HUES64 (cell line): Measurements from ENCODE around the gene IGFL2.
A peak's percentile ranks its signal among the peaks of the same experiment; 100 is the strongest.
"Not testable (repeated sequence)": the region's sequence is repeated elsewhere in the genome, so short reads cannot be mapped to it uniquely, and the experiment has no call there.

Experiments
- H3K27ac ChIP-seq: 2 replicates; pipeline ENCODE4 v1.7.0; 2013; ENCODE audit warnings: low read depth, low read length, inconsistent platforms
- H3K27me3 ChIP-seq: 2 replicates; pipeline ENCODE4 v1.6.1; 2013; ENCODE audit warnings: mild to moderate bottlenecking, low read length; ENCODE audit not compliant: insufficient read depth
- H3K36me3 ChIP-seq: 2 replicates; pipeline ENCODE4 v1.6.1; 2013; ENCODE audit warnings: mild to moderate bottlenecking, low read length; ENCODE audit not compliant: insufficient read depth
- H3K4me1 ChIP-seq: 2 replicates; pipeline ENCODE4 v1.6.1; 2013; ENCODE audit warnings: mild to moderate bottlenecking, low read length, moderate library complexity; ENCODE audit not compliant: insufficient read depth
- H3K4me3 ChIP-seq: 2 replicates; pipeline ENCODE4 v1.5.1; 2013; ENCODE audit warnings: mild to moderate bottlenecking, low read length, moderate library complexity
- H3K9ac ChIP-seq: 2 replicates; pipeline ENCODE4 v1.6.1; 2013; ENCODE audit warnings: mild to moderate bottlenecking, low read depth, low read length
- H3K9me3 ChIP-seq: 2 replicates; pipeline ENCODE4 v1.6.1; 2013; ENCODE audit warnings: low read depth, low read length; ENCODE audit not compliant: insufficient read depth
- WGBS: fragments of 150-250, 120-280 bp; methylation state at CpG from one replicate; pipeline ENCODE4 v1.1.7; 2013; ENCODE audit warnings: missing lambda C conversion rate; 5-methylcytosine and 5-hydroxymethylcytosine counted together

IGFL2 gene

DNA sequence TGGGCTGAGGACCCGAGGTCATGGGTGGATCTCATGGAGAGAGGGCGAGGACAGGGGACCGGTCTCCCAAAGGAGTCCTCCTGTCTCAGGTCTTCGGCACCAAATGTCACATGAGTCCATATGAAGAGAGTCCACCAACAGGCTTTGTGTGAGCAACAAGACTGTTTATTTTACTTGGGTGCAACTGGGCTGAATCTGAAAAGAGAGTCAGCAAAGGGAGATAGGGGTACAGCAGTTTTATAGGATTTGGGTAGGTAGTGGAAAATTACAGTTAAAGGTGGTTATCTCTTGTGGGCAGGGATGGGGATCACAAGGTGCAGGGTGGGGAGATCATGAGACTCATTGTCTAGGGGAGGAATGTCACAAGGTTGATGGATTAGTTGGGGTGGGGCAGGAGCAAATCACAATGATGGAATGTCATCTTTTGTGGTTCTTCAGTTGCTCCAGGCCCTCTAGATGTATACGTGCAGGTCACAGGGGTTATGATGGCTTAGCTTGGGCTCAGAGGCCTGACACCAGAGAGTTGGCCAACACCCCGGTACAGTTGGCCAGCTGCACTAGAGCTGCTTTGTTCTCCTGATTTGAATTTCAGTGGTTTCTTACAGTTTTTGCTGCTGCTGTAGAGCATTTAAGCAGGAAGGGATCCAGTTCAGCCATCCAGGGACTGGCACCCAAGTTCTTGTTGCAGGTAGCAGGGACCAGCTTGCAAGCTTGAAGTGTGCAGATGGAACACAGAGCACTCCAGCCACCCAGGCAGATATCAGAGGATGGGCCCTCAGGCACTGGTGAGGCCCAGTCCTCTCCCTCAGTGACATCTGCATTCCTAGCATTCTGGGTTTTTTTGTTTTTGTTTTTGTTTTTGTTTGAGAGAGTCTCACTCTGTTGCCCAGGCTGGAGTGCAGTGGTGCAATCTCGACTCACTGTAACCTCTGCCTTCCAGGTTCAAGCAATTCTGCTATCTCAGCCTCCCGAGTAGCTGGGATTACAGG lies 55.1 kb downstream of the IGFL2 start:
- WGBS: 93% methylated on average over 8 of the region's 8 CpGs
- Histone ChIP-seq H3K36me3 (no peaks in the 10 kb centered on the region), H3K27ac (no peak overlapping the region), H3K27me3 (no peaks in the 10 kb centered on the region), H3K9ac (no peak overlapping the region), H3K9me3 (peaks cover 2% of the 10 kb centered on the region), H3K4me1 (no peaks in the 10 kb centered on the region), H3K4me3 (no peak overlapping the region)

DNA sequence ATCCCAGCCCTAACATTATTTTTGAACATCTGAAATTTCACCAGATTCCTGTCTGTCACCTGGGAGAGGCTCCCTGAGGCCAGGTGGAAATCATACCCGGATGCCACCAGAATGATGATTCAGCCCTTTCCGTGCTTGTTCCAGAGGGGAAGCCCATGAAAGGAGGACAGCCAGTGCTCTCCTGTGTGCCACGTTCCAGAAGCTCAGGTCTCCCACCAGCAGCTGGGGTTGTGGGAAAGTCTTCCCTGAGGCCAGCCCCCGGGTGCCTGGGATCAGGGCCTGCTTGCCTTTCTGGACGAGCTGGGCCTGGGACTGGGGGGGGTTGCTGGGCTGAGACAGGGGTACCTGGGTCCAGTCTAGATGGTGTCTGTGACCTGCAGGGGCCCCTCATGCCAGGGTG lies 56.0 kb downstream of the IGFL2 start:
- WGBS: 91% methylated on average over 5 of the region's 5 CpGs
- no peaks in the 10 kb centered on the region for H3K4me1 ChIP-seq
- H3K27me3 ChIP-seq: no peaks in the 10 kb centered on the region
- H3K9me3 ChIP-seq: peaks cover 2% of the 10 kb centered on the region
- no peaks in the 10 kb centered on the region for H3K36me3 ChIP-seq
- no peak overlapping the region for H3K27ac ChIP-seq
- H3K4me3 ChIP-seq: no peak overlapping the region
- H3K9ac ChIP-seq: no peak overlapping the region

- Histone ChIP-seq H3K27ac (no peak overlapping the region), H3K9ac (no peak overlapping the region), H3K9me3 (peaks cover 2% of the 10 kb centered on the region), H3K36me3 (no peaks in the 10 kb centered on the region), H3K4me1 (no peaks in the 10 kb centered on the region), H3K4me3 (no peak overlapping the region), H3K27me3 (no peaks in the 10 kb centered on the region)
- 87% methylated on average over 6 of the region's 6 CpGs for WGBS
Observed at GRCh38 chr19:46205183-46205984, 57.3 kb downstream of the IGFL2 start.

- no peak overlapping the region for H3K27ac ChIP-seq
- peaks cover 2% of the 10 kb centered on the region for H3K9me3 ChIP-seq
- H3K4me3 ChIP-seq: no peak overlapping the region
- WGBS: 91% methylated on average over 5 of the region's 5 CpGs
- peaks cover 3% of the 10 kb centered on the region; the same call in 1 of the 2 replicates for H3K4me1 ChIP-seq
- H3K9ac ChIP-seq: no peak overlapping the region
- H3K27me3 ChIP-seq: no peaks in the 10 kb centered on the region
- no peaks in the 10 kb centered on the region for H3K36me3 ChIP-seq
Observed at GRCh38 chr19:46206176-46206575, 58.1 kb downstream of the IGFL2 start.

DNA sequence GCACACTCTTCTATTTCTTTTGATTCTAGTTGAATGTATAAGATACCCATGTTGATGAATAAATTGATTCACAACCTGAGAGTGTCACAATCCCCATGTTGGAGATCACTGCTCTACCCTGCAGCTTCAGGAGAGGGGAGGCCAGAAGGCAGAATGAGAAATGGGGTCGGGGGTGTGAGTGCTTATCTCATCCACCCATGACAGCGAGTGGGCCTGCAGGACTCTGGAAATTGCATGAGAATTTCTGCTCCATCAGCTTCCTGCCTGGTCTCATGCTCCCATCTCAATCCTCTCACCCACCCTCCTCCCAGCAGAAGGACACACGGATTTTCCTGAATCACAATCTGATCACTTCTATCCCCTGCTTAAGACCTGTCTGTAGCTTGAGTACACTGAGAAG lies 58.6 kb downstream of the IGFL2 start:
- no peaks in the 10 kb centered on the region for H3K27me3 ChIP-seq
- H3K9ac ChIP-seq: no peak overlapping the region
- H3K4me3 ChIP-seq: no peak overlapping the region
- no peaks in the 10 kb centered on the region for H3K36me3 ChIP-seq
- no peak overlapping the region for H3K27ac ChIP-seq
- peaks cover 2% of the 10 kb centered on the region for H3K9me3 ChIP-seq
- H3K4me1 ChIP-seq: peaks cover 8% of the 10 kb centered on the region; the same call in 1 of the 2 replicates
- 88% methylated on average over 3 of the region's 3 CpGs for WGBS

DNA sequence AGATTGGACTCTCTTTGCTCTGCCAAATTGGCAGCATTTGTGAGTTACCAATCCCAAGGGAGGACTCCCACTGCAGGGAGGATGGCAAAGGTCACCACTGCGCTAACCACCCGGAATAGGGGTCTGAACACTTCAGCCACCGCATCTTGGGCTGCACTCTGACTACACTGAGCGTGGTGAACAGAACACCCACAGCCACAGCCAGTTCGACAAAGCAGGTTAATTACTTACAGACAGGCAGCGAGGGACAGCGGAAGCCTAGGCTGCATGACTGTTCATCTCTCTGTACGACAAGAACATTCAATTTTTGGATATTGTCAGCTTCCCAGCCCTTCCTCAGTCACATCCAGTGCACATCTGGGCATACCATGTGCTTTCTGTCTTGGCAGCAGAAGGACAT lies 59.8 kb downstream of the IGFL2 start:
- WGBS: 92% methylated on average over 4 of the region's 8 CpGs
- not testable (repeated sequence) for H3K36me3 ChIP-seq, H3K4me3 ChIP-seq, H3K9ac ChIP-seq, H3K27me3 ChIP-seq, H3K27ac ChIP-seq, H3K9me3 ChIP-seq
- peaks cover 16% of the 10 kb centered on the region; the same call in 1 of the 2 replicates for H3K4me1 ChIP-seq

GRCh38 chr19:46209051-46209450 lies 61.0 kb downstream of the IGFL2 start:
- Histone ChIP-seq H3K36me3 (no peaks in the 10 kb centered on the region), H3K9ac (no peak overlapping the region), H3K4me1 (peaks cover 19% of the 10 kb centered on the region; the same call in 1 of the 2 replicates), H3K27me3 (no peaks in the 10 kb centered on the region), H3K9me3 (no peaks in the 10 kb centered on the region; the same call in none of the 2 replicates), H3K4me3 (no peak overlapping the region), H3K27ac (no peak overlapping the region)
- WGBS: 83% methylated on average over 3 of the region's 3 CpGs

DNA sequence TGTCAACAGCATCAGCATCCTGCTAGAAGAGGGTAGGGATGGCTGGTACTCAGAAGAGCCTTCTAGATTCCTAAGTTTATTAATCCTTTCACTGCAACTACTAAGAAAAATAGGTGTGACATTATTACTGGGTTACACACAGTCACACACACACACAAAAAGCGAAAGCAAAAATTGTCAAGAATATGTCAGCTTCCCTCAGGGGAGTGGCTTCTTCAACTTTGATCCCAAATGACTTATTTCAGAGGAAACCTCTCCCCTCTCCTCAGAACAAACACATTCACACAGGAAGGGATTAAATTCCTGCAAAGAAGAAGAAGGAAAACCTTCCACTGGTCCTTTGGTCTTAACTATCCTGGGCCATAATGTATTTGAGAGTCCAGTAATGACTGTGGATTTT lies 61.4 kb downstream of the IGFL2 start:
- H3K27me3 ChIP-seq: no peaks in the 10 kb centered on the region
- no peaks in the 10 kb centered on the region; the same call in none of the 2 replicates for H3K9me3 ChIP-seq
- H3K4me1 ChIP-seq: peaks cover 19% of the 10 kb centered on the region; the same call in 1 of the 2 replicates
- 82% methylated on average over 1 of the region's 1 CpG for WGBS
- no peaks in the 10 kb centered on the region for H3K36me3 ChIP-seq
- H3K9ac ChIP-seq: no peak overlapping the region
- H3K27ac ChIP-seq: no peak overlapping the region
- H3K4me3 ChIP-seq: no peak overlapping the region

DNA sequence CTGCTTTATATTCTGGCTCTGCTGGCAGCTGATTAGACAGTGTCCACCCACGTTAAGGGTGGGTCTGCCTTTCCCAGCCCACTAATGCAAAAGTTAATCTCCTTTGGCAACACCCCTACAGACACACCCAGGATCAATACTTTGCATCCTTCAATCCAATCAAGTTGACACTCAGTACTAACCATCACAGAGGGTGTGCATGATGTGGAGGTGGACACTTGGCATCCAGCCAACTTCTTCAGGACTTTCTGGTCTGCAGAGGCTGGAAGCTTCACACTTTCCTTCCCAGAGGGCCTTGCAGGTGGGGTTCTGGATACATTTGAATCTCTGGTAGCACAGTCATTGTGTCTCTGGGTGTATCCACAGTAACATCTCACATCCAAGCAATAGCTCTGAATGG lies 62.6 kb downstream of the IGFL2 start:
- Histone ChIP-seq H3K4me1 (peaks cover 19% of the 10 kb centered on the region; the same call in 1 of the 2 replicates), H3K4me3 (no peak overlapping the region), H3K36me3 (no peaks in the 10 kb centered on the region), H3K27me3 (no peaks in the 10 kb centered on the region), H3K9ac (no peak overlapping the region), H3K27ac (peak overlapping the region; percentile 45; the same call in 1 of the 2 replicates), H3K9me3 (no peaks in the 10 kb centered on the region)
- 83% methylated on average over 1 of the region's 1 CpG for WGBS
